T-helper 2 cell treated with Interferon-gamma antibody and Interleukin-4, amounts not matched to agents 100 ng/mL and 5 ng/mL, for 36 hours (primary cell): Measurements from ENCODE around the gene CCDC183. TPM values are rescaled to one million over a fixed set of nuclear protein-coding genes. Genes with fewer than 3 reads are reported as not detected.
"Not testable (repeated sequence)": the region's sequence is repeated elsewhere in the genome, so short reads cannot be mapped to it uniquely, and the experiment has no call there.

Source experiments
- intact Hi-C: fragments of 100-400 bp; cut with micrococcal nuclease; formaldehyde crosslinking; loops from one replicate; pipeline ENCODE4 v1.15.1; 2023
- total RNA-seq: library from RNA; stranded (reverse); gene quantifications from 2 replicates; pipeline ENCODE4 v1.2.3, GENCODE V29; 2022

CCDC183 gene
- total RNA-seq, 1 donor from 2014 or later: 0.20 TPM

- intact Hi-C loops: no loop called here
Observed at GRCh38 chr9:136835932-136836904, 40.1 kb downstream of the CCDC183 start.

GRCh38 chr9:136837146-136837855 lies 41.2 kb downstream of the CCDC183 start:
- intact Hi-C loops: no loop called here

GRCh38 chr9:136837856-136838277 lies 41.7 kb downstream of the CCDC183 start:
- intact Hi-C loops: not testable (repeated sequence)

GRCh38 chr9:136838314-136839228 lies 42.4 kb downstream of the CCDC183 start:
- intact Hi-C loops: no loop called here

GRCh38 chr9:136839229-136840139 lies 43.3 kb downstream of the CCDC183 start:
- intact Hi-C loops: no loop called here

GRCh38 chr9:136840140-136840876 lies 44.2 kb downstream of the CCDC183 start:
- intact Hi-C loops: no loop called here

GRCh38 chr9:136840877-136841645 lies 44.9 kb downstream of the CCDC183 start:
- intact Hi-C loops: no loop called here

GRCh38 chr9:136841646-136842379 lies 45.7 kb downstream of the CCDC183 start:
- intact Hi-C loops: loop anchor here (2.0 kb wide), 3 partner anchors 33 to 193 kb away; partner anchors contain the start of genes C8G and FBXW5

- intact Hi-C loops: loop anchor here (2.0 kb wide), 3 partner anchors 34 to 192 kb away; partner anchors contain the start of genes C8G and FBXW5
Observed at GRCh38 chr9:136842380-136842948, 46.3 kb downstream of the CCDC183 start, which contains the start of gene AJM1. AJM1 (plus strand) TSS chr9:136842478; CDS start chr9:136844415, 1,937 bp downstream.

GRCh38 chr9:136843159-136843800 lies 47.1 kb downstream of the CCDC183 start:
- intact Hi-C loops: loop anchor here (2.0 kb wide), 3 partner anchors 34 to 192 kb away; partner anchors contain the start of genes C8G and FBXW5

GRCh38 chr9:136843801-136844740 lies 47.9 kb downstream of the CCDC183 start:
- intact Hi-C loops: loop anchor here (2.0 kb wide), 3 partner anchors 35 to 191 kb away; partner anchors contain the start of genes C8G and FBXW5

- intact Hi-C loops: loop anchor here (5.0 kb wide), 4 partner anchors 53 to 202 kb away; partner anchors contain the start of genes NPDC1, PAXX and TMEM141
Observed at GRCh38 chr9:136844761-136845464, 48.8 kb downstream of the CCDC183 start.

- intact Hi-C loops: loop anchor here (5.0 kb wide), 4 partner anchors 53 to 202 kb away; partner anchors contain the start of genes NPDC1, PAXX and TMEM141
Observed at GRCh38 chr9:136845465-136846260, 49.5 kb downstream of the CCDC183 start.
